Activated CD4-positive, alpha-beta memory T cell treated with anti-CD3 and anti-CD28 coated beads, Interleukin-2, amount 10 ng/mL, durations not matched to agents 7 days and 5 days (primary cell): ENCODE results near the gene ADAMTS17. TPM values are rescaled to one million over a fixed set of nuclear protein-coding genes. Genes with fewer than 3 reads are reported as not detected.

ENCODE experiments used
- CTCF ChIA-PET: fragments of 350-600 bp; sonication (Branson Sonifier 250); formaldehyde crosslinking; loops from one replicate; lab custom pipeline; 2021; ENCODE audit warnings: antibody characterized with exemption, inconsistent platforms; lab: Charles Lee
- POLR2A ChIA-PET: fragments of 350-600 bp; sonication (Branson Sonifier 250); formaldehyde crosslinking; loops from one replicate; lab custom pipeline; 2021; ENCODE audit warnings: antibody characterized with exemption; lab: Charles Lee
- DNase-seq: peaks from one replicate; pipeline ENCODE4 v3.0.0-alpha.2; 2020
- H3K27ac Mint-ChIP-seq: one replicate; pipeline ENCODE4 v1.8.0; 2021; ENCODE audit warnings: mild to moderate bottlenecking, mixed read lengths
- H3K27me3 Mint-ChIP-seq: one replicate; pipeline ENCODE4 v1.8.0; 2021; ENCODE audit warnings: mixed read lengths
- H3K36me3 Mint-ChIP-seq: one replicate; pipeline ENCODE4 v1.8.0; 2021; ENCODE audit warnings: low read depth, mixed read lengths
- H3K4me1 Mint-ChIP-seq: one replicate; pipeline ENCODE4 v1.8.0; 2021; ENCODE audit warnings: mixed read lengths
- H3K4me3 Mint-ChIP-seq: one replicate; pipeline ENCODE4 v1.8.0; 2021; ENCODE audit warnings: mild to moderate bottlenecking, mixed read lengths
- H3K9me3 Mint-ChIP-seq: one replicate; pipeline ENCODE4 v1.8.0; 2021; ENCODE audit warnings: mixed read lengths
- total RNA-seq, 2 experiments: library from RNA; stranded (reverse); gene quantifications; one replicate each; pipeline ENCODE4 v1.2.3, GENCODE V29; 2021

Gene ADAMTS17
- total RNA-seq, 2 experiments from 2014 or later: 0.38 to 0.68 TPM

GRCh38 chr15:100129677-100130076 is 212.1 kb downstream of the ADAMTS17 start:
- H3K27me3 Mint-ChIP-seq: no peaks in the 10 kb centered on the region
- no peak overlapping the region for H3K27ac Mint-ChIP-seq
- no peak overlapping the region for H3K4me3 Mint-ChIP-seq
- no peaks in the 10 kb centered on the region for H3K9me3 Mint-ChIP-seq
- peaks cover 2% of the 10 kb centered on the region for H3K4me1 Mint-ChIP-seq
- CTCF ChIA-PET: no interaction called here
- DNase-seq: no peak
- POLR2A ChIA-PET: no interaction called here
- no peaks in the 10 kb centered on the region for H3K36me3 Mint-ChIP-seq

DNA sequence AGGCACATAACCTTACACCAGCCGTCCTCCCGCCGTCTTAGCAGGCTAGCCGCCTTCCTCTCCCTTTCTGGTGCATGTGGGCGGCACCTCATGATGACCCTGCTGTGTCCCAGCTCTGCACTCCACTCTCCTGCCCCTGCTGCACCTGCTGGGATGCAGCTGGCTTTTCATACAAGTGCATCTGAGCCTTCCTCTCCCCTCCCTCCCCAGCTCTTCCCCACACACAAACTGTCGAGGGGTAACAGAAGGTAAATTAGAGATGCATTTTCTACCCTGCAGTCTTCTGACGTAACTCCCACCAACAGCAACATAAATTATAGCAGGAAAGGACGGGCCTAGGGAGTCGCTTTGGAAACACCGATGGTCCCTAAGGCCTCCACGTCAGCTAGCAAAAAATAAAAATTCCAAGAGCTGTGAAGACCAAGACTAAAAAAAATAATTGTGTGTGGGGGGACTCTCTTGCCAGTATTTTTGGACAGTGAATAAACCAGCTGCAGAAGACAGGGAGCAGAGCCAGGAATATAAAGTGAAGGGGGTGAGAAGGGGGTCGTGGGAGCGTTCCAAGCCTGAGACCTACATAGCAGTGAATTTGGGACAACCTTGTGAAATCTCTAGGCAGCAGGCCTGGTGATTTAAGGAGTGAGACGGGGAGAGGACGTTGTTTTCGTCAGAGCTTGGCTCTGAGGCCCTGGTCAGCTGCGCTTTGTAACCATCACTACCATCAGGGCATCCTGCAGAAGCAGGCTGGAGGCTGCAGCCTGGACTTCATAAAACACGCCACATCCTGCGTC is 216.2 kb downstream of the ADAMTS17 start:
- no peak overlapping the region for H3K4me3 Mint-ChIP-seq
- no peak overlapping the region for H3K27ac Mint-ChIP-seq
- no peak for DNase-seq
- POLR2A ChIA-PET: no interaction called here
- no peaks in the 10 kb centered on the region for H3K27me3 Mint-ChIP-seq
- peaks cover 12% of the 10 kb centered on the region for H3K9me3 Mint-ChIP-seq
- H3K36me3 Mint-ChIP-seq: no peaks in the 10 kb centered on the region
- CTCF ChIA-PET: interaction anchor here (0.6 kb wide), 1 partner anchor 9 kb away, joined by 9 read pairs; no protein-coding TSS in a partner anchor
- no peaks in the 10 kb centered on the region for H3K4me1 Mint-ChIP-seq

GRCh38 chr15:100124936-100125335 is 216.8 kb downstream of the ADAMTS17 start:
- H3K36me3 Mint-ChIP-seq: no peaks in the 10 kb centered on the region
- CTCF ChIA-PET: no interaction called here
- H3K9me3 Mint-ChIP-seq: peaks cover 12% of the 10 kb centered on the region
- POLR2A ChIA-PET: no interaction called here
- no peak for DNase-seq
- H3K27me3 Mint-ChIP-seq: no peaks in the 10 kb centered on the region
- H3K27ac Mint-ChIP-seq: no peak overlapping the region
- H3K4me1 Mint-ChIP-seq: no peaks in the 10 kb centered on the region
- H3K4me3 Mint-ChIP-seq: no peak overlapping the region

DNA sequence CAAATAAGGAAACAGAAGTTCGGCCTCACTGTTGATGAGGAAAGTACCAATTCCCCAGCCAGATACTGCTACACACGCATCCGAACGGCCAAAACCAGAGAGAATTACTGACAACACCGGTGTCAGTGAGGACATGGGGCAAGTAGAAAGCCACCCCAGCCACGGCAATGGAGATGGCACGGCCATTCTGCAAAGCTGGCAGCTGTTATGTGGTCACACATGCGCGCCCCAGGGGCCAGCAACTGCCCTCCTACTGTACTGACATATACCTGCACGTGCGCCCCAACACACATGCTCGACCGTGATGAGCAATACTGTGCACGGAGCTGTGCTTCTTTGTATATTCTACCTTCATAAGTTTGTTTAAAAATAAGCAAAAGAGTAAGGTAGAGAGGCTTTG is 217.4 kb downstream of the ADAMTS17 start:
- H3K27me3 Mint-ChIP-seq: no peaks in the 10 kb centered on the region
- no peaks in the 10 kb centered on the region for H3K4me1 Mint-ChIP-seq
- H3K4me3 Mint-ChIP-seq: no peak overlapping the region
- H3K27ac Mint-ChIP-seq: no peak overlapping the region
- no peak for DNase-seq
- H3K9me3 Mint-ChIP-seq: peaks cover 17% of the 10 kb centered on the region
- POLR2A ChIA-PET: no interaction called here
- H3K36me3 Mint-ChIP-seq: no peaks in the 10 kb centered on the region
- CTCF ChIA-PET: no interaction called here

- Mint-ChIP-seq H3K9me3 (peaks cover 17% of the 10 kb centered on the region), H3K36me3 (no peaks in the 10 kb centered on the region), H3K4me1 (no peaks in the 10 kb centered on the region), H3K4me3 (no peak overlapping the region), H3K27me3 (no peaks in the 10 kb centered on the region), H3K27ac (no peak overlapping the region)
- POLR2A ChIA-PET: no interaction called here
- no peak for DNase-seq
- CTCF ChIA-PET: no interaction called here
Observed at GRCh38 chr15:100123611-100124010, 218.2 kb downstream of the ADAMTS17 start.

- Mint-ChIP-seq H3K9me3 (peaks cover 20% of the 10 kb centered on the region), H3K4me1 (no peaks in the 10 kb centered on the region), H3K4me3 (no peak overlapping the region), H3K36me3 (no peaks in the 10 kb centered on the region), H3K27me3 (no peaks in the 10 kb centered on the region), H3K27ac (no peak overlapping the region)
- ChIA-PET POLR2A (no interaction called here), CTCF (no interaction called here)
- no peak for DNase-seq
Observed at GRCh38 chr15:100121285-100121684, 220.5 kb downstream of the ADAMTS17 start.

DNA sequence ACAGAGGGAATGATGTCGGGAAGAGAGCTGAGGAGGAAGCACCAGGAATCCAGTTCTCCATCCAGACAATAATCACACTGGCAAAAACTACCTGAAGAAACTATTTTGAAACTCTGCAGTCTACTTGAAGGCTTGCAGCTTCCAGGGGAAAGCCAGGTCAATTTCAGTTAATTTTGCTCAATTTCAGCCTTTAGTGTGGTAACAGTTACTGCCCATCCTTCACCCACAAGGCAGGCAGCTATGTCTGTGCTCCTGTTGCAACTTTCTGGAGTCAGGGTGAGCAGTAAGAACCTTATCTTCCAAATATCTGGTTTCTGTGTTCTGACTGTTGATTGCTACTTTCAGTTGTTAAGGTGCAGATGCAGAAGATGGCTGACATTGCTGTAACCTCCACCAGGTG is 221.7 kb downstream of the ADAMTS17 start:
- DNase-seq: no peak
- ChIA-PET CTCF (no interaction called here), POLR2A (no interaction called here)
- H3K4me1 Mint-ChIP-seq: no peaks in the 10 kb centered on the region
- peaks cover 20% of the 10 kb centered on the region for H3K9me3 Mint-ChIP-seq
- no peak overlapping the region for H3K4me3 Mint-ChIP-seq
- H3K36me3 Mint-ChIP-seq: no peaks in the 10 kb centered on the region
- H3K27me3 Mint-ChIP-seq: no peaks in the 10 kb centered on the region
- H3K27ac Mint-ChIP-seq: no peak overlapping the region

GRCh38 chr15:100118546-100118945 is 223.2 kb downstream of the ADAMTS17 start:
- POLR2A ChIA-PET: no interaction called here
- Mint-ChIP-seq H3K9me3 (peaks cover 20% of the 10 kb centered on the region), H3K36me3 (no peaks in the 10 kb centered on the region), H3K4me1 (no peaks in the 10 kb centered on the region), H3K4me3 (no peak overlapping the region), H3K27ac (no peak overlapping the region), H3K27me3 (no peaks in the 10 kb centered on the region)
- CTCF ChIA-PET: no interaction called here
- DNase-seq: no peak

GRCh38 chr15:100116416-100117190 is 225.2 kb downstream of the ADAMTS17 start:
- no peaks in the 10 kb centered on the region for H3K27me3 Mint-ChIP-seq
- ChIA-PET CTCF (interaction anchor here (0.6 kb wide), 1 partner anchor 9 kb away, joined by 9 read pairs; no protein-coding TSS in a partner anchor), POLR2A (no interaction called here)
- no peak overlapping the region for H3K27ac Mint-ChIP-seq
- H3K36me3 Mint-ChIP-seq: no peaks in the 10 kb centered on the region
- H3K4me3 Mint-ChIP-seq: no peak overlapping the region
- peaks cover 8% of the 10 kb centered on the region for H3K4me1 Mint-ChIP-seq
- peaks cover 15% of the 10 kb centered on the region for H3K9me3 Mint-ChIP-seq
- no peak for DNase-seq

DNA sequence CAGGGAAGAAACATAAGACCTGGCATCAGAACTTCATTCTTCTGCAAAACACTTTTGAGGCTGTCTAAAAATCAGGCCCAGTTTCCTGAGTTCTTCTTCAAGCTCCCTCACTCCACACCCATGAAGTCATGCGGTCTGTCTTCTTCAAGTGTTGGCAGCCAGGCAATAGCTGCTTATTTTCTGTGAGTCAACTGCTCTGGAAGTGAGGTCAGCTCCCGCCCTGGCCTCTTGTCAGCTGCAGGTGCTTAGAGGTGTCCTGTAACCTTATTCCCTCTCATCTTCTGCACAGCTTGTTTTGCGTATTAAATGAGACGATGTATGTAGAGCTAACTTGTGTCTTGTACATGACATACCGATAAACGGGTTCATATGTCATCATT is 226.1 kb downstream of the ADAMTS17 start:
- ChIA-PET POLR2A (no interaction called here), CTCF (interaction anchor here (0.6 kb wide), 1 partner anchor 10 kb away, joined by 9 read pairs; no protein-coding TSS in a partner anchor)
- H3K27ac Mint-ChIP-seq: no peak overlapping the region
- no peaks in the 10 kb centered on the region for H3K36me3 Mint-ChIP-seq
- DNase-seq: no peak
- H3K4me1 Mint-ChIP-seq: peaks cover 17% of the 10 kb centered on the region
- H3K4me3 Mint-ChIP-seq: no peak overlapping the region
- no peaks in the 10 kb centered on the region for H3K27me3 Mint-ChIP-seq
- peaks cover 8% of the 10 kb centered on the region for H3K9me3 Mint-ChIP-seq

DNA sequence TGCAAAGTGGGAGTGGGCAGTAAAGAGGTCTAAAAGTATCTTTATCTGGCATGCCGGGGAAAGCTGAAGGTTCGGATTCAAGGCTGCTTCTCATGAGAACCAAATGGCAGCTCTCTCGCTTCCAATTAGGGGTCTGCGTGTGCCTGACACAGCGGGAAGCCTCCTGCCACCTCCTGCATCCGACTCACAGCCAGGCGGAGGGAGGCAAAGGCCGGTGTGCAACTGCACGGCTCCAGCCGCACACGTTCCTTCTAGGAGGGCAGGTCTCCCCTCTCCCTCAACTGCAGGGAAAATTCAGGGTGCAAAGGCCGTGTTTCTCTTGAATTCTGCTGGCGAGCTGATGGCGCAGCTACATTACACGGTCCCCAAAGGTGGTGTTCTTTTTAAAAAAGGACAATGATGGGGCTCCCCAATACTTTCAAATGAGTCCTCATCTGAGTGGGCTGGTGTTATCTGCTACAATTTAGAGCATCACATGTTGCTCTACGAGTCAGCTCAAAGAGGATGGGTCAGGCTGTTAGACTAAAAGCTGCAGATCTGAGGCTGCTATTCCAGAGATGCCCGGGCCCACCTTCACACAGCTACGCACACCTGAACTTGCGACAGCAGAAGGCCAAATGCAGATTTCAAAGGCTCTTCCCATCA is 226.6 kb downstream of the ADAMTS17 start:
- Mint-ChIP-seq H3K27ac (no peak overlapping the region), H3K27me3 (no peaks in the 10 kb centered on the region), H3K4me1 (peaks cover 19% of the 10 kb centered on the region), H3K9me3 (peaks cover 8% of the 10 kb centered on the region), H3K4me3 (no peak overlapping the region), H3K36me3 (no peaks in the 10 kb centered on the region)
- no peak for DNase-seq
- ChIA-PET CTCF (no interaction called here), POLR2A (no interaction called here)

DNA sequence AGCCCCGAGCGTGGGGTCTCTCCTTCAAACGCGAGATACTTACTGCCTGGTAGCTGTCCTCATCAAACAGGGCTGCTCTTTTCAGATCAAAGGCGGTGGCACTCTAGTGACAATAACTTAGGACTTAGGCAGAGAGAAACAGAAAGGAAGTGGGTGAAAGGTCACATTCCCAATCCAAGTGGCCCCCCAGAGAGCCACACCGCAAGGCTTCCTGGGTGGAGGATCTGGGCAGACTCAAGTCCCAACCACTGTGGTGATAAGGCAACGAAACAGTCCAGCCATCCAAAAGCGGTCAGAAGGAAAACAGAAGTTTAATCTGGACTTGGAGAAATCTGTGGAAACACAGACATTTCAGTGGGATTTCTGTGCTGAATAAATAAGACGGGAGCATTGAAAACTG is 227.2 kb downstream of the ADAMTS17 start:
- Mint-ChIP-seq H3K4me1 (peaks cover 19% of the 10 kb centered on the region), H3K4me3 (no peak overlapping the region), H3K9me3 (peaks cover 5% of the 10 kb centered on the region), H3K36me3 (no peaks in the 10 kb centered on the region), H3K27ac (no peak overlapping the region), H3K27me3 (no peaks in the 10 kb centered on the region)
- no peak for DNase-seq
- ChIA-PET CTCF (no interaction called here), POLR2A (no interaction called here)

- Mint-ChIP-seq H3K9me3 (peaks cover 2% of the 10 kb centered on the region), H3K4me1 (peaks cover 21% of the 10 kb centered on the region), H3K27ac (no peak overlapping the region), H3K27me3 (no peaks in the 10 kb centered on the region), H3K36me3 (no peaks in the 10 kb centered on the region), H3K4me3 (no peak overlapping the region)
- CTCF ChIA-PET: no interaction called here
- no peak for DNase-seq
- POLR2A ChIA-PET: no interaction called here
Observed at GRCh38 chr15:100114100-100114499, 227.7 kb downstream of the ADAMTS17 start.
